Brain pericyte (primary cell): ENCODE measurements around the gene ELMO3.

ENCODE experiments used
- DNase-seq: peaks from one replicate; pipeline ENCODE4 v3.0.0-alpha.2; 2012; ENCODE audit warnings: low read depth, low spot score

The ELMO3 gene

DNA sequence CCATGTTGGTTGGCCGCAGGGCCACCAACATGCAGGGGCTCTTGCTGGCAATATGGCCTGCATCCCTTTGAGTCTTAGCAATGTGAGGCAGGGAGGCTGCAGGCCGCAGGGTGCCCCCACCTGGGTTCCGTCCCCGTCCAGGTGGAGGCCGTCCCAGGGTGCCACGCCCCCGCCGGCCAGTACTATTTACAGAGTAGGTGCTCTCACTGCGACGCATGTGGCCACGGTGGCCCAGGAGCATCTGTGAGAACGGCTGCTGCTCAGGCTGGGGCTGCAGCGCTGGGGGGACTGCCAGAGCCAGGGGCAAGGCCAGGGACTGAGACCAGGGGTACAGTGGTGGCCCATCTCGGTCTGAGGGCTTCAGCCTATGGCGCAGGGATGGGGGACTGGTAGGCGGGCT is 18.8 kb upstream of the ELMO3 start:
- DNase-seq: no peak

DNA sequence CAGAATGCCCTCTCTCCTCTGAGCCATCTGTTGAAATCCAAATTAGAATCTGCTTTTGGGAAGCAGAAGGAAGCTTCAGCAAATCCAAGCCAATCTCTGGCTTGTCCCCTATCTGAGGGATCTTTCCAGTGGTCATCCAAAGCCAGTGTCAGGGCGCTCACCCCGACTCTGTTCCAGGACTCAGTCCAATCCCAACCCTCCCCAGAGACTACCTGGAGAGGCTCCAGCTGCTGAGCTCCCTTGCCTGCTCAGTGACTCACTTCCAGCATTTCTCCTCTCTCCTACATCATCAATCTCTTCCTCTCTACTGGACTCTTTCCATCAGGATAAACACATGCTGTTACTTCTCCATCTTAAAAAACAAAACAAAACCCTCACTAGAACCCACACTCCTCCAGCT is 17.6 kb upstream of the ELMO3 start:
- DNase-seq: no peak

DNA sequence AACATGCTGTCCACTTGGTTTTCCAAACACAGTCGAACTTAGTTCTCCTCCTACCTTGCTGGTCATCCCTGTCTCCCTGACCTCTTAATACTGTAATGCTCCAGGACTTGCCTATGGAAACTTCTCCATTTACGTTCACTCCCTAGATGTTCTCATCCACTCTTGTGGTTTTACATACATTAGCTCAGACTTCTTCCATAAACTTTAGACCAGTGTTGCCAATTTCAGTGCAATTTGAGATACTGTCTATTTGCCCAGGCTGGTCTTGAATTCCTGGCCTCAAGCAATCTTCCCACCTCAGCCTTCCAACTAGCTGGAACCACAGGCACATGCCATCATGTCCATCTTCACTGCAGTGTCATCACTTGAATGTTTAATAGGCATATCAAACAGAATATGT is 16.6 kb upstream of the ELMO3 start:
- DNase-seq: no peak

DNA sequence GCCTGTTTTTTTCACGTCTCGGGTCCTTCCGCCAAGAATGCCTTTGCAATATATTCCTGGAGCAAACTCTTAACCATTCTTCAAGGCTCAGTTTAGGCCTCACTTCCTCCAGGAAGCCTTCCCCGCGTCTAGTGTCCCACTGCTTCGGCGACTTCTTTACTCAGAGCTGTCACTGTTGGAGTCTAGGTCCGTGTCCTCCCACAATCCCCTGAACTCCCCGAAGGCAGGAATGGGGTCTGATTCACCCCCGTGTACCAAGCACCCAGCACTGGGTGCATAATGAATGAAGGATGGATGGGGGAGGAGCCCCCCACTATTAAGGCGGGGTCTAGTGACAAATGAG is 15.7 kb upstream of the ELMO3 start:
- DNase-seq: no peak

DNA sequence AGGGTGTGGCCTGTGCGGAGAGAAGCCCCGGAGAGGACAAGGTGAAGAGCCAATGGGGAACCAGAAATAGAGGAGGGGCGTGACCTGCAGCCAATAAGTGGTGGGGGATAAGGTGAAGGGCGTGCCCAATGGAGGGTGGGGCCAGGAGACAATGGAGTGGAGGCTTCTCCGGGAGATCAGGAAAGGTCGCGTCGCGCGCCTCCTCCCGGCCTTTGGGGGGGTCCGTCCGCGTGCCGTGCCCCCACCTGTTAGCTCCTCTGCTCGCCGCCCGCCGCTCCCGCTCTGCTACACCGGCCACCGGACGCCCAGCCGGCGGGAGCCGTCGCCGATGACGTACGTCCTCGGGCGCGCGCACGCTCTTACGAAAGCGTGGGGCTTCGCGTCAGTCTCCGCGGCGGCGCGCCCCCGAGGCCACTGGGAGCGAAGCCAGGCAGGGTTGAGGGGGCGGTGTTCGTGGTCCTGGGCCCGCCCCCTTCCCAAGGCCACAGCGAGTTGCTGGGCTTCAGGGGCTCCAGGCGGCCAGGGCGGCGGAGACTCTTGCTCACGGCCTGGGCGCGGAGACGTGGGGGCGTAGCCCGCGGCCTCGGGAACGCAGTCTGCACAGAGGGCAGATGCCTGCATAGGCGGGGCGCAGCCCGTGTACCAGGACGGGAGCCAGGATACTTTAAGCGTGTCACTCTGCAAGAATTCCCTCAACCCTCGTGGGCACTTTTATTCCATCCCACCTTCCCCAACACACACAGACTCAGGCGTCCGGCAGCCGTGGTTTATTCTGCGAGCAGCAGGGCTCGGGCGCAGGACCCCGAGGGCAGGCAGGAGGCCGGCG is 15.1 kb upstream of the ELMO3 start, which contains the start of gene MATCAP1:
MATCAP1 (minus strand) TSS at position 337 of the 826 bp plus-strand sequence. CDS start 3,353 bp downstream, outside the sequence.
- peak; percentile 86 for DNase-seq

DNA sequence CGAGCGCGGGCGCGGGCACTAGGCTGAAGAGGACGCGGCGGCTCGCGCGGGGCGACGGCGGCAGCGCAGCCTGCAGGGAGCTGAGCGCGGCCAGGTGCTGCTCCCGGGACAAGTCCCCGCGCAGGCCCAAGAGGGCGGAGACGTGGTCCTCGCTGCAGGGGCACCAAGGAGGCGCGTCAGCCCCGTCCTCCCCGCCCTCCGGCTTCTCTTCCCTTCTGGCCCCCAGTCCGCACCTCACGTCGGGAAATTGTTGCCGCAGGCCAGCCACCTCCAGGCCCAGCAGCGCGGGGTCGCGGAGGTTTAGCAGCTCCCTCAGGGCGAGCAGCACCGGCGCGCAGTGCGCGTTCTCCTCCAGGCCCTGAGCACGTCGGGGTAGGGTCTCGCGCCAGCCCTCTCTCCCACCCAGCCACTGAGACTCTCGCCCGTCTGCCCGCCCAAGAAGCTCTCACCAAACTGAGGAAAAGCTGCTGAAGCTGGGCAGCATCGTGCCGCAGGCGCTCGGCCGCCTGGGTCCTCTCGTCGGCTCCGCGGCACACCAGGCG is 14.4 kb upstream of the ELMO3 start:
- DNase-seq: no peak

DNA sequence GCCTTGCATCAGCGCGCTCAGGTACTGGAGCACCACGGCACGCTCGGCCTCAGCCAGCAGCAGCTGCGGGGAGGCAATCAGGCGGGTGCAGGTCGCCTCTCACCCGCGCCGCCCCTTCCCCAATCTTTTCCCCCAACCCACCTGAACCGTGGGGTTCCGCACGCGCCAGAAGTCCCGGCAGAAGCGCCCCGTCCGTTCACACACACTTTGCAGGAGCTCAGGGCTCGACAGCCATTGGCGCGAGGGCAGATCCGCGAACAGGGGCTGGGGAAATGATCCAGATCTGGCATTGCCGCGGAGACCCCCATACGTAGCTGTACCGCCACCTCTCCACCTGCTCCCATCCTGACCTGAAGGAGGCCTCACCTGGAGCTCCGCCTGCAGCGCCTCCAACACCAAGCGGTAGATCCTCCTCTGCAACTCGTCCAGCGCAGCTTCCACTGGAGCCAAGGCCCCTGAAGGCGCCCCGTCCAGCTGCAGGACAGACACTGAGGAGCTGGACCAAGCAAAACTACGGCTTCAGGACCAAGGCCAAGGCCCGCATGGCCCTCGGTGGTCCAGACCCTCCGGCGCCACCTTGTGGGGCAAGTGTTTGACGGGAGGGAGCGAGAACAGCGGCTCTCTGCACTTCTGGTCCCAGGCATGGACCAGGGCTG is 13.8 kb upstream of the ELMO3 start:
- DNase-seq: peak; percentile 66

DNA sequence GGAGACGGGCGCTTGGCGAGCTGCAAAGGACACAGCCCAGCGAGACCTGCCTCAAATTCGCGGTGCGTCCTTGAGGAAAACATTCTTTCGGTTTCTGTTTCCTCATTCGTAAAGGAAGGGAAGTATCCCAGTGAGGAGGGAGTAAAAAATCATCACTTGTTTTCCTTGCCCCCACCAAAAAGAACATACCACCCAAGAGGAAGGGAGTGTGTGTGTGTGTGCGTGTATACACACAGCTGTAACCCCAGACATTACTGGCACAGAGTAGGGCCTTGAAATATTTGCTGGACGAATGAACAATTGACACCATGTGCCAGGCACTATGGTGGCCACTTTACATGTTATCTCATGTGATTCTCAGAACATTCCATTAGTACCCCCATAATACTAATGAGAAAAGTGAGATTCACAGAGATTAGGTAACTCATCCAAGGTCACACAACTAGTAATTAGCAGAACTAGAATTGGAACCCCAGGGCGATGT is 13.2 kb upstream of the ELMO3 start:
- no peak for DNase-seq

DNA sequence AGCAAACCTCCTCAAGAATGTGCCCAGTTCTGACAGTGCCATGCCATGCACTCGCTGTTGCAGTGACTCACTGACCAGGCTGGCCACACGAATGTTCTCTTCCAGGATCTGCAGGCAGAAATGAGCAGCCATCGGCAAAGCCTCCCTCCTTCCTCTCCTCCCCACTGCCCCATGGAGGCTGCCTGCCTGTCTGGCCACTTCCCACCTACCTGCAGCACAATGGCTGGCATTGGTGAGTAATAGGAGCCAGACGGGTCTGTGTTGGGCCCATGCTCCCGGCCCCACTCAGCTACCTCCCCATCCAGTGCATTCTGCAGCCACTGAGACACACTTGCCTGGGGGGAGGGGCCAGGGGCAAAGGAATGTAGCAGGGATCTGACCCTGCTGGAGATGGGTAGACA is 12.4 kb upstream of the ELMO3 start:
- DNase-seq: no peak

DNA sequence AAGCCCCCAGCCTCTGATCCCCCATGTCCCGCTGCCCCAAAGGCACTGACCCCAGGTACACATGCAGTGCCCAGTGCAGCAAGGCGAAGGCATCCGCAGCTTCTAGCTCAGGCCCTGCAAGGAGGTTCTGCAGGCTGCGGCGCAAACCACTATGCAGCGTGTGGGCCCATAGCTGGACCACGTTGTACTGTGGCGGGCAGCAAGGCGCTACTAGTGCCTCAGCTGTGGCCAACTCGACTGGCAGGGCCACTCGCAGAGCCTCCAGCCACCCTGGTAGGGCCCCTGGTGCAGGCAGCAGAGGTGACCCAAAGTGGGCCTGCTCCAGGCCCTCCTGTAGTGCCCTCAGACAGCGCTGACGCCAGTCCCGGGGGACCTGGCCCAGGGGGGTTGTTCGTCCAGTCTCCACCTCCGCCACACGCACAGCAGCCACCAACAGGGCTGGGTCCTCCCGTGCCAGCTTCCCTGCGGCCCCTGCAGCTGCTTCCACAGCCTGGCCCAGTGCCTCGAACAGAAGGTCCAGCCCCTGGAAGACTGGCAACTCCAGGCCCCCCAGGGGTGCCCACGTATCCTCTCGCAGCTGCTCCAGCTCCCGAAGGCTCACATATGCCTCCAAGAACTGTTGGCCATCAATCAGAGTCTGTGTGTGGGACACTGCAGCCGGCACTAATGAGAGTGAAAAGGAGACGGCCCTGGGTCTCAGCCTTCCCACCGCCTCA is 11.6 kb upstream of the ELMO3 start:
- no peak for DNase-seq

DNA sequence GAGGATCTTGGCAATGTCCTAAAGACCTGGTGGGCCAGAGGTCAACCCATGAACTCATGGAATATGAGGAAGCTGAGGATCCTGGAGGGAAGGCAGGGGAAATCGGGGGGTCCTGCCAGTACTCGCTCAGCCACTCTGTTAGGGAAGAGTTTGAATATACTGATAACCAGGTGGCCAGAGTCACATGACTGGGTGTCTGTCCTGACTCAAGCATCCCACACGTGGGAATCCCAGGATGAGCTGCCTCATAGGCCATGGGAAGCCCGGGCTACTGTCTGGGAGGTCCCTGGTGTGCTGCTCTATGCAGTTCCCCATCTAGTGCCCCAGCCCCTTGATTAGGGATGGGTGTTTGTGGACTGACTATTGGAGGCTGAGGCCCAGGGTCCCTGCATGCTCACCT is 10.6 kb upstream of the ELMO3 start:
- no peak for DNase-seq

DNA sequence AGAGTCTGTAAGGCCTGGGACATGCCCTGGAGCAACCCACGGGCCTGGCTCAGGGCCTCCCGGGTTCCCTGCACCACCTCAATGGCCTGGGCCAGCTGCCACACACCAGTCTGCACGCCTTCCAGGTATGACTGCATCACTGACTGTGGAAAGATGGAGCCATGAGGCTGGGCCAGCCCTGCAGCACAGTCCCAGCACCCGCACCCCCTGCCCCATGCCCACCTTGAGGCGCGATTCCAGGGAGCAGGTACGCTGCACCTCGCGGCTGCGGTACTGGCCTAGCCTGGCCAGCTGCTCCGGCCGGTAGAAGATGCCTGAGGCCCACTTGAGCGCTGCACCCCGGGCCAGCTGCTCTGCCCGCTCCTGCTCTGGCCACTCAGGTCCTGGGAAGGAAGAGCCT is 10.1 kb upstream of the ELMO3 start:
- no peak for DNase-seq

DNA sequence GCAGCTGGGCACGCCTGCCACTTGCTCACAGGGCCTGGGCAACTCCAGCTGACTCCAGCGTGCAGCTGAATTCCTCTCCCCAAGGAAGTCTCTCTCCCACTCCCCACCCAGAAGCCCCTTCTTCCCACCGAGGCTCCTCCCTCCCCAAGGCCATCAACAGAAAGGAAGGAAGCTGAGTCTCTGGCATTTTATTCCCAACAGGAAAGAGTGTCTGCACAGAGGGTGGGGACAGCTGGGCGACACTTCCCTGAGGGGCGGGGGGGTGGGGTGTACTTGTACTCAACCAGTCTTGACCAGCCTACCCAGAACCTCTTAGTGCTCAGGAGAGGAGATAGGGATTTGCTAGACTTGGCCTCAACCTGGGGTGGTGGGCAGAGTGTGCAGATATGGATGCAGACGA is 8.9 kb upstream of the ELMO3 start, which contains the start of gene EXOC3L1:
EXOC3L1 (minus strand) TSS at position 96 of the 400 bp plus-strand sequence. CDS start 460 bp downstream, outside the sequence.
- no peak for DNase-seq

DNA sequence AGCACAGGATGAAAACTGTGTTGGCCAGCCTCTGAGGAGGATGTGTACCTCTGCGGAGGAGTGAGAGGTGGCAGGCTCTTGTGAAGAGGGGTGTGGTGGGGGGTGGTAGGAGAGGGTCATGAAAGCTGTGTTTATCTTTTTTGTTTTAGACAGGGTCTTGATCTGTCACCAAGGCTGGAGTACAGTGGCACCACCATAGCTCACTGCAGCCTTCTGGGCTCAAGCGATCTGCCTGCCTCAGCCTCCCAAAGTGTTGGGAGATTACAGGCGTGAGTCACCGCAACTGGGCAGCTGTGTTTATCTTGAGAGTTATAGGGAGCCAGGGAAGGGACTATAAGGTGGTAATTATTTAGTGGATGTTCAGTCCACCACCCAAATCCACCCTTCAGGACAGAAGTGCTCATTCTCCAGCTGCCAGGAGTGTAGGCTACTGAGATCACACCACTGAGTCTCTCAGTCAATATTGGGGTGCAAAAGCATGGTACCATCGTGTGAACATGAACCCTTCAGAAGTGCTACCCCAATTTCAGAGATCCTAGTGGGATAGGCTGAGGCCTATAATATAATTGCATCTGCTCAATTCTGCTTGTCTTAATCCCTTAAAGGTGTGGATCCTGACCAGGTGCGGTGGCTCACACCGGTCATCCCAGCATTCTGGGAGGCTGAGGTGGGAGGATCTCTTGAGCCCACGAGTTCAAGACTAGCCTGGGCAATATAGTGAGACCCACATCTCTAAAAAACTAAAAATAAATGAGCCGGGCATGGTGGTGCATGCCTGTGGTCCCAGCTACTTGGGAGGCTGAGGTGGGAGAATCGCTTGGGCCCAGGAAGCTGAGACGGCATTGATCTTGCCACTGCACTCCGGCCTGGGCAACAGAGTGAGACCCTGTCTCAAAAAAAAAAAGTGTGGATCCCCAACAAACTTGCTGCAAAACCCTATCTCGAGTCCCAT is 8.2 kb upstream of the ELMO3 start:
- DNase-seq: no peak

DNA sequence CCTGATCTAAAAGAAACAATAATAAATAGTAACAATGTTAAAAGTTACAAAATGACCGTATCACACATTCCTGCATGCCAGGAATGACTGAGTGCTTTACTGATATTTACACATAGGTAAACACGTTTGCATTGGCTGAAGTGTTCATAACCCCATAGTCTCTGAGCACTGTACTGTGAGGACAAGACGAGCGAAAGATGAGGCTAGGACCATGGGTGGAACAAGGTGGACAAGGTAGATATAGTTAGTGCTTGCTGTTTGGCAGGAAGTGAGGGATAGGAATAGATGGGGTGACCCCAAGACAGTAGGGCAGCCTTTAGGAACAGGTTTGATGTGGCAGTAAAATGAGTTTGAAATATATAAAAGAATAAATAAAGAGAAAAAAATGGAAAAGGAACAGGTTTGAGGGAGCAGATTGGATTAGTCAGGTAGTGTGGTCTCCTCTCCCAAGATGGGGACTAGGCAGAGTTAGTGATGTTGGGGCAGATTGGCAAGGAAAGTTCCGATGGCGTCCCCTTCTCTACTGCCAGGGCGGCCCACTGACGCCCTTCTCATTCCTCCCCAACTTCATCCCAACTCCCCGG is 7.4 kb upstream of the ELMO3 start:
- no peak for DNase-seq

DNA sequence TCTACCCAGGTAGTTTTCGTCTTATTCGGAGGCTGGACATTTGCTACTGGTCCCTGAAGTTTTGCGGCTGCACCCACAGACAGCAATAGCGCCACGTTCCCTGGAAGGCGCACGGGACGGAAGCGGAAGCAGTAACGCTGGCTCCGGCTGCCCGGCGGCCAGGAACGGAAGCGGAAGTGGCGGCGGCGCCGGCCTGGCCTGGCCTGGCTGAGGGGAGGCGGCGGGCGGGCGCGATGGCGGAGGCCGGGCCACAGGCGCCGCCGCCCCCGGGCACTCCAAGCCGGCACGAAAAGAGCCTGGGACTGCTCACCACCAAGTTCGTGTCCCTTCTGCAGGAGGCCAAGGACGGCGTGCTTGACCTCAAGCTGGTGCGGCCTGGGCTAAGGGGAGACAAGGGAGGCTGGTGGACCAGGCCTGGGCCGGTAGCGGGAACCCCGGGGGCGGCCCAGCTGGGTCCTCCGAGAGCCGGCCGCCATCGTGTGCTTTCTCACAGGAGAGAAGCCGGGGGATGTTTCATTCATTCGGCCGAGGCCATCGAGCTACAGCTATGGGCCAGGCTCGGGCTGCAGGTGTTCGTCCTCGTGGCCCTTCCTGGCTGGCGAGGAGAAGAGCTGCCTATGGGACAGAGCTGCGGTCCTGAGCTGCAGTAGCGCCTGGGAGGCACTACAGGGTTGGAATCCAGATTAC is 6.8 kb upstream of the ELMO3 start, which contains the start of gene E2F4:
E2F4 (plus strand) TSS at position 161 of the 687 bp plus-strand sequence; CDS start at position 234, 73 bp downstream.
- peak; percentile 70 for DNase-seq

DNA sequence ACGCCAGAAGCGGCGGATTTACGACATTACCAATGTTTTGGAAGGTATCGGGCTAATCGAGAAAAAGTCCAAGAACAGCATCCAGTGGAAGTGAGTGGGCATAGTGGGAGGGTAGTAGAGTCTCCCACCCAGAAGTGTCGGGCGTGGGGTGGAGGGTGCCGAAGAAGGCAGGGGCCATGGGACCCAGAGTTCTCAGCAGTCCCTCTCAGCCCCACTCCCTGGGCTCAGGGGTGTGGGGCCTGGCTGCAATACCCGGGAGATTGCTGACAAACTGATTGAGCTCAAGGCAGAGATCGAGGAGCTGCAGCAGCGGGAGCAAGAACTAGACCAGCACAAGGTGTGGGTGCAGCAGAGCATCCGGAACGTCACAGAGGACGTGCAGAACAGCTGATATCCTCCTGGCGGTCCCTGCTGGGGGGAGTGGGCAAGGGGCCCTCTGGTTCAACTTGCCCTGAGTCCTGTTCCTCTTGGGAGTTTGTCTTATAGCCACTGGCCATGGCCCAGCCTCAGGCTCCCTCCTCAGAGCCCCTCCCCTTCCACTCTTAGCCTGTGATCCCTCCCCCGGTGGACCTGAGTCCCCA is 6.1 kb upstream of the ELMO3 start:
- no peak for DNase-seq

DNA sequence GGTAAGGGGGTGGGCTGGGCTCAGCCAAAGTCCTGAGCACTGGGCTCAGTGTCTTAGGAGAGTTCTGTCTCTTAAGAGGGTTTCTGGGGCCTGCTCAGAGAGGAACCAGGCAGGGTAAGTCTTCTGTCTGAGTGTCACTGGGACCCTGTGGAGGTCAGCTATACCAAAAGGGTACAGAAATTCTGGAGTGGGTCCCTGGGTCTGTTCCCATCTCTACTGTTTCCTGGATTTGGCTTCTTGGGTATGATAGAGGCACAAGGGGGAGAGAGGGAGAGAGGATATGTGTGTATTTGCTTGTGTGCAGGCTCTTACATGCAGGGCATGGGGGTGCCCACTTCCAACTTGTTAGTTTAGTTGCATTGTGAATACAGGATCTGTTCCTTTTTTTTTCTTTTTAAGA is 5.4 kb upstream of the ELMO3 start:
- DNase-seq: no peak

DNA sequence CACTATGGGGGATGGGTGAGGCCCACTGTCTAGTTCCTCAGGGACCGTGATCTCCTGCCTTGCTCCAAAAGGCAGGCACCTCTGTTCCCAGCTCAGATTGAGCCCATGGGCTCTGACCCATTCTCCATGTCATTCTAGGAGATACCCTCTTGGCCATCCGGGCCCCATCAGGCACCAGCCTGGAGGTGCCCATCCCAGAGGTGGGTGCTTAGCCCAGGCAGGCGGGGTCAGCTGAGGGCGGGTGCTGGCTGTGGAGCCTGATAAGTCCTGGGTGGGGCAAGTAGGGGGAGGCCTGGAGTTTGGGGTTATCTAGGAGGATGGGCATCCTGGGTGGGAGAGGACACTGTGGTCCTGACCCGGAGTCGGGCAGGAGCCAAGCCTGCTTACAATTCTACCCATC is 4.7 kb upstream of the ELMO3 start:
- DNase-seq: no peak
